ENCODE data around the gene KRTAP12-4.

- no peak for TF ChIP-seq POLR2A (IDR thresholded peaks at IDR 0.05)
- TF ChIP-seq CTCF (IDR thresholded peaks at IDR 0.05): no peak
Observed at GRCh38 chr21:44653656-44654575, 543 bp downstream of the KRTAP12-4 start.
